Left colon (tissue), 2 donors: ENCODE results near the gene PYROXD2. TPM values are rescaled to one million over a fixed set of nuclear protein-coding genes. Genes with fewer than 3 reads are reported as not detected.
A peak's percentile ranks its signal among the peaks of the same experiment; 100 is the strongest.

Experiments used
- ATAC-seq: fragments of 200-7000 bp; cut with Tn5 transposase; one replicate; pipeline ENCODE4 v1.9.1; 2020; ENCODE audit warnings: mild to moderate bottlenecking, moderate library complexity
- DNase-seq, 2 donors: peaks; one replicate each; pipeline ENCODE4 v3.0.0-alpha.2; 2020
- intact Hi-C, 2 donors: fragments of 100-400 bp; cut with DNase I in 1 of 2; cut with micrococcal nuclease in 1 of 2; formaldehyde crosslinking; loops; one replicate each; pipeline versions ENCODE4 v1.11.2 to v1.14.0; 2022; cut with DNase I, micrococcal nuclease
- total RNA-seq, 2 donors: library from RNA; stranded (reverse); fragmentation: NEBNext Ultra II Directional; extraction: Animal tissue kit (Norgen Biotek cat#: 25700); gene quantifications; one replicate each; pipeline ENCODE4 v1.2.1, GENCODE V29; 2021
- donor health status: DM: no; HTN: no; CAD: no.
- donor health status: DM: yes; HTN: yes; CAD: no.

The PYROXD2 gene
- total RNA-seq, 2 donors from 2014 or later, result 6.0 to 13.4 TPM

GRCh38 chr10:98444314-98445006, 29.5 kb upstream of the PYROXD2 start:
- no peak for ATAC-seq
- DNase-seq, result no peak
- intact Hi-C loops, result no loop called here

GRCh38 chr10:98438715-98439114, 23.7 kb upstream of the PYROXD2 start:
- DNase-seq (no peak), ATAC-seq (no peak)
- intact Hi-C loops, result no loop called here

- intact Hi-C loops, result no loop called here
- ATAC-seq (no peak), DNase-seq (no peak)
Measured at GRCh38 chr10:98436704-98437103, 21.7 kb upstream of the PYROXD2 start.

- intact Hi-C loops, result no loop called here
- no peak for DNase-seq
- ATAC-seq, result no peak
Measured at GRCh38 chr10:98435178-98435577, 20.2 kb upstream of the PYROXD2 start.

- intact Hi-C loops, result no loop called here
- ATAC-seq (no peak), DNase-seq (no peak)
Measured at GRCh38 chr10:98433881-98434732, 19.1 kb upstream of the PYROXD2 start.

- intact Hi-C loops, result no loop called here
- DNase-seq (no peak), ATAC-seq (no peak)
Measured at GRCh38 chr10:98433371-98433770, 18.4 kb upstream of the PYROXD2 start.

- intact Hi-C loops, result no loop called here
- no peak for ATAC-seq
- DNase-seq, result no peak
Measured at GRCh38 chr10:98432330-98432729, 17.3 kb upstream of the PYROXD2 start.

- DNase-seq (no peak), ATAC-seq (no peak)
- intact Hi-C loops, result no loop called here
Measured at GRCh38 chr10:98431016-98431415, 16.0 kb upstream of the PYROXD2 start.

GRCh38 chr10:98430427-98430826, 15.4 kb upstream of the PYROXD2 start:
- no peak for DNase-seq
- intact Hi-C loops, result no loop called here
- ATAC-seq, result no peak

GRCh38 chr10:98429320-98430072, 14.5 kb upstream of the PYROXD2 start:
- ATAC-seq, result no peak
- DNase-seq, result no peak
- intact Hi-C loops, result no loop called here

GRCh38 chr10:98427011-98427515, 12.1 kb upstream of the PYROXD2 start:
- intact Hi-C loops, result no loop called here

GRCh38 chr10:98425511-98426352, 10.8 kb upstream of the PYROXD2 start:
- DNase-seq (peak in 1 of 2 donors; percentile 46), ATAC-seq (peak; percentile 80)
- intact Hi-C loops, result no loop called here

More at GRCh38 chr10:98427011-98427515, 12.1 kb upstream of the PYROXD2 start:
- no peak for ATAC-seq
- no peak for DNase-seq

- ATAC-seq, result no peak
- intact Hi-C loops, result no loop called here
Measured at GRCh38 chr10:98424295-98425254, 9.6 kb upstream of the PYROXD2 start.

GRCh38 chr10:98423691-98424120, 8.7 kb upstream of the PYROXD2 start:
- no peak for DNase-seq

More at GRCh38 chr10:98424295-98425254, 9.6 kb upstream of the PYROXD2 start:
- no peak for DNase-seq

GRCh38 chr10:98422182-98422581, 7.2 kb upstream of the PYROXD2 start:
- intact Hi-C loops, result no loop called here
- ATAC-seq, result no peak
- no peak for DNase-seq

More at GRCh38 chr10:98423691-98424120, 8.7 kb upstream of the PYROXD2 start:
- intact Hi-C loops, result no loop called here
- no peak for ATAC-seq

- DNase-seq (no peak), ATAC-seq (no peak)
- intact Hi-C loops, result no loop called here
Measured at GRCh38 chr10:98420786-98421185, 5.8 kb upstream of the PYROXD2 start.
